Measurements from ENCODE around the gene SYTL2.

DNA sequence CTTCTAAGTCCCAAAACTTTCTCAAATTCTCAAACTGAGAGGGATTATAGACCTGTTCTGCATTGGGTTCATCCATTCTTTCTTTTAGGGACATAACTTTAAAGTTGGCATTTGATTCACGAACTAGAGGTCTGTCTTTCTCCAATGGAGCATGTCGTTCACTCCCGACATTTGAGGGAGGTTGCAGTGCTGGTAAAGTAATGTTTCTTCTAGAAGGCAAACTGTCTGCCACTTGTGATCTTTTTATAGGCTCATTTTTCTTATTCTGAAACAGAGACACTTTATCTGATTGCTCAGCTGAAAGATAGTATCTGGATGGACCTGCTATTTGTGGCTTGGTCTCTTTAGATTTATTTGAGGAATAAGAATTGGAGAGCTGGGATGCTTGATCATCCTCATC, 84.6 kb downstream of the SYTL2 start:
- TF ChIP-seq, protein P1, sequence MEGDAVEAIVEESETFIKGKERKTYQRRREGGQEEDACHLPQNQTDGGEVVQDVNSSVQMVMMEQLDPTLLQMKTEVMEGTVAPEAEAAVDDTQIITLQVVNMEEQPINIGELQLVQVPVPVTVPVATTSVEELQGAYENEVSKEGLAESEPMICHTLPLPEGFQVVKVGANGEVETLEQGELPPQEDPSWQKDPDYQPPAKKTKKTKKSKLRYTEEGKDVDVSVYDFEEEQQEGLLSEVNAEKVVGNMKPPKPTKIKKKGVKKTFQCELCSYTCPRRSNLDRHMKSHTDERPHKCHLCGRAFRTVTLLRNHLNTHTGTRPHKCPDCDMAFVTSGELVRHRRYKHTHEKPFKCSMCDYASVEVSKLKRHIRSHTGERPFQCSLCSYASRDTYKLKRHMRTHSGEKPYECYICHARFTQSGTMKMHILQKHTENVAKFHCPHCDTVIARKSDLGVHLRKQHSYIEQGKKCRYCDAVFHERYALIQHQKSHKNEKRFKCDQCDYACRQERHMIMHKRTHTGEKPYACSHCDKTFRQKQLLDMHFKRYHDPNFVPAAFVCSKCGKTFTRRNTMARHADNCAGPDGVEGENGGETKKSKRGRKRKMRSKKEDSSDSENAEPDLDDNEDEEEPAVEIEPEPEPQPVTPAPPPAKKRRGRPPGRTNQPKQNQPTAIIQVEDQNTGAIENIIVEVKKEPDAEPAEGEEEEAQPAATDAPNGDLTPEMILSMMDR (conservative IDR thresholded peaks at IDR 0.05): no peak
- no peak for TF ChIP-seq ZFX (IDR thresholded peaks at IDR 0.05)
